H9 (cell line): ENCODE measurements around the gene TFEB. TPM values are rescaled to one million over a fixed set of nuclear protein-coding genes. Genes with fewer than 3 reads are reported as not detected.

ENCODE experiments used
- DNase-seq: peaks from one replicate; pipeline ENCODE4 v3.0.0-alpha.2; 2017
- H2AFZ ChIP-seq: one replicate; pipeline ENCODE4 v1.6.1; 2013; ENCODE audit warnings: mild to moderate bottlenecking, low read length, control low read depth, moderate library complexity
- H2AK5ac ChIP-seq: 2 replicates; pipeline ENCODE4 v1.6.1; 2013; ENCODE audit warnings: low read length, control low read depth, mixed read lengths; ENCODE audit not compliant: insufficient read length
- H2BK120ac ChIP-seq: one replicate; pipeline ENCODE4 v1.6.1; 2013; ENCODE audit warnings: low read depth, mild to moderate bottlenecking, low read length, control low read depth, inconsistent platforms; ENCODE audit not compliant: poor library complexity, severe bottlenecking
- H2BK12ac ChIP-seq: 2 replicates; pipeline ENCODE4 v1.6.1; 2013; ENCODE audit warnings: low read length, control low read depth, mixed read lengths, low read depth; ENCODE audit not compliant: insufficient read length
- H2BK15ac ChIP-seq: 2 replicates; pipeline ENCODE4 v1.6.1; 2013; ENCODE audit warnings: low read depth, low read length, control low read depth
- H2BK20ac ChIP-seq: one replicate; pipeline ENCODE4 v1.6.1; 2013; ENCODE audit warnings: low read depth, mild to moderate bottlenecking, low read length, control low read depth, inconsistent platforms; ENCODE audit not compliant: poor library complexity, severe bottlenecking
- H2BK5ac ChIP-seq: 2 replicates; pipeline ENCODE4 v1.6.1; 2013; ENCODE audit warnings: low read length, control low read depth, mixed read lengths; ENCODE audit not compliant: insufficient read length
- H3K14ac ChIP-seq: 2 replicates; pipeline ENCODE4 v1.6.1; 2013; ENCODE audit warnings: low read length, control low read depth; ENCODE audit not compliant: insufficient read depth
- H3K18ac ChIP-seq: 2 replicates; pipeline ENCODE4 v1.6.1; 2013; ENCODE audit warnings: low read depth, mild to moderate bottlenecking, mixed read lengths, low read length, control low read depth; ENCODE audit not compliant: insufficient read length
- H3K23ac ChIP-seq: 2 replicates; pipeline ENCODE4 v1.6.1; 2013; ENCODE audit warnings: low read length, control low read depth, mixed read lengths, low read depth; ENCODE audit not compliant: insufficient read length
- H3K23me2 ChIP-seq: 2 replicates; pipeline ENCODE4 v1.6.1; 2013; ENCODE audit warnings: low read depth, mild to moderate bottlenecking, mixed read lengths, low read length, control low read depth; ENCODE audit not compliant: insufficient read length, poor library complexity, severe bottlenecking
- H3K27ac ChIP-seq: 2 replicates; pipeline ENCODE4 v1.5.1; 2013; ENCODE audit warnings: low read length, control low read depth, mixed read lengths, low read depth; ENCODE audit not compliant: insufficient read length
- H3K27me3 ChIP-seq: 2 replicates; pipeline ENCODE4 v1.6.1; 2013; ENCODE audit warnings: low read length, control low read depth, inconsistent platforms; ENCODE audit not compliant: insufficient read depth
- H3K4ac ChIP-seq: 2 replicates; pipeline ENCODE4 v1.6.1; 2013; ENCODE audit warnings: low read depth, mild to moderate bottlenecking, control low read depth, inconsistent platforms, low read length, moderate library complexity
- H3K4me1 ChIP-seq: 2 replicates; pipeline ENCODE4 v1.6.1; 2013; ENCODE audit warnings: low read length, control low read depth, inconsistent platforms; ENCODE audit not compliant: insufficient read depth
- H3K4me2 ChIP-seq: 2 replicates; pipeline ENCODE4 v1.6.1; 2013; ENCODE audit warnings: low read length, control low read depth, mixed read lengths; ENCODE audit not compliant: insufficient read length, insufficient read depth
- H3K56ac ChIP-seq: 2 replicates; pipeline ENCODE4 v1.6.1; 2013; ENCODE audit warnings: low read depth, mild to moderate bottlenecking, mixed read lengths, low read length, control low read depth; ENCODE audit not compliant: insufficient read length
- H3K79me1 ChIP-seq: 2 replicates; pipeline ENCODE4 v1.6.1; 2013; ENCODE audit warnings: low read depth, mild to moderate bottlenecking, moderate library complexity, low read length, control low read depth, inconsistent platforms; ENCODE audit not compliant: insufficient read depth, poor library complexity, severe bottlenecking
- H3K79me2 ChIP-seq: 2 replicates; pipeline ENCODE4 v1.6.1; 2013; ENCODE audit warnings: low read length, control low read depth, inconsistent platforms; ENCODE audit not compliant: insufficient read depth
- H3K9ac ChIP-seq: 2 replicates; pipeline ENCODE4 v1.6.1; 2013; ENCODE audit warnings: low read length, control low read depth, mixed read lengths; ENCODE audit not compliant: insufficient read length; ENCODE audit errors: extremely low read depth
- H3K9me3 ChIP-seq: one replicate; pipeline ENCODE4 v1.6.1; 2013; ENCODE audit warnings: low read depth, low read length, inconsistent platforms; ENCODE audit not compliant: control insufficient read depth
- H3T11ph ChIP-seq: one replicate; pipeline ENCODE4 v1.6.1; 2013; ENCODE audit warnings: mild to moderate bottlenecking, low read length, control low read depth, inconsistent platforms
- H4K20me1 ChIP-seq: one replicate; pipeline ENCODE4 v1.6.1; 2013; ENCODE audit not compliant: control insufficient read depth, insufficient read length, insufficient read depth
- H4K5ac ChIP-seq: 2 replicates; pipeline ENCODE4 v1.6.1; 2013; ENCODE audit warnings: low read depth, mild to moderate bottlenecking, mixed read lengths, low read length, control low read depth; ENCODE audit not compliant: insufficient read length
- H4K8ac ChIP-seq: replicated peaks from 2 replicates; pipeline ENCODE4 v1.6.1; 2013; ENCODE audit warnings: low read length, control low read depth, mixed read lengths, low read depth; ENCODE audit not compliant: insufficient read length
- H4K91ac ChIP-seq: 2 replicates; pipeline ENCODE4 v1.6.1; 2013; ENCODE audit warnings: low read depth, mild to moderate bottlenecking, moderate library complexity, mixed read lengths, low read length, control low read depth; ENCODE audit not compliant: insufficient read length
- H3K27ac Mint-ChIP-seq, 3 experiments: 2 replicates in 2 of 3; 3 replicates in 1 of 3; pipeline ENCODE4 v1.8.0; 2020 to 2021; ENCODE audit warnings: mixed read lengths in 3 of 3, mild to moderate bottlenecking in 1 of 3, moderate library complexity in 1 of 3
- H3K27me3 Mint-ChIP-seq: 2 replicates; pipeline ENCODE4 v1.8.0; 2021; ENCODE audit warnings: low read depth, mild to moderate bottlenecking, moderate library complexity, mixed read lengths
- H3K36me3 Mint-ChIP-seq, 3 experiments: 2 replicates in 2 of 3; 3 replicates in 1 of 3; pipeline ENCODE4 v1.8.0; 2020 to 2021; ENCODE audit warnings: low read depth in 3 of 3, mixed read lengths in 3 of 3; ENCODE audit not compliant: insufficient read depth in 1 of 3
- H3K4me1 Mint-ChIP-seq, 2 experiments: 2 replicates each; pipeline ENCODE4 v1.8.0; 2020; ENCODE audit warnings: mixed read lengths in 2 of 2
- H3K4me3 Mint-ChIP-seq, 2 experiments: 2 replicates in 1 of 2; 3 replicates in 1 of 2; pipeline ENCODE4 v1.8.0; 2020 to 2021; ENCODE audit warnings: mild to moderate bottlenecking in 2 of 2, mixed read lengths in 2 of 2, moderate library complexity in 1 of 2
- H3K9me3 Mint-ChIP-seq, 2 experiments: 2 replicates in 1 of 2; 3 replicates in 1 of 2; pipeline ENCODE4 v1.8.0; 2020; ENCODE audit warnings: mild to moderate bottlenecking in 2 of 2, mixed read lengths in 2 of 2, moderate library complexity in 1 of 2
- CTCF ChIP-seq: fragments of 200-600 bp; sonication (generic); conservative IDR thresholded peaks from 3 replicates; pipeline ENCODE4 v1.8.0; 2021; ENCODE audit warnings: antibody characterized with exemption, mild to moderate bottlenecking
- WGBS: extraction: QIAGEN DNeasy Blood & Tissue Kit; methylation state at CpG from one replicate; pipeline ENCODE4 v1.1.7; 2013; ENCODE audit warnings: missing lambda C conversion rate, low lambda C conversion rate, mixed read lengths; ENCODE audit not compliant: insufficient read length; ENCODE audit errors: extremely low coverage; 5-methylcytosine and 5-hydroxymethylcytosine counted together
- total RNA-seq: library from RNA; stranded (reverse); gene quantifications from 2 replicates; pipeline ENCODE4 v1.2.1, GENCODE V29; 2021

Gene TFEB
- total RNA-seq, 1 experiment from 2014 or later, result 1.2 TPM

- Histone ChIP-seq H2BK12ac (no peak overlapping the region), H3K9me3 (no peaks in the 10 kb centered on the region), H3K14ac (no peak overlapping the region), H4K5ac (no peak overlapping the region), H3K27ac (no peak overlapping the region), H3K56ac (no peak overlapping the region), H2BK15ac (no peak overlapping the region), H3K23me2 (no peaks in the 10 kb centered on the region), H2BK120ac (no peak overlapping the region), H2AFZ (no peak overlapping the region), H3K79me1 (no peaks in the 10 kb centered on the region), H3T11ph (no peak overlapping the region), H2BK20ac (no peak overlapping the region), H3K23ac (no peak overlapping the region), H4K8ac (no peak overlapping the region), H3K4me2 (no peak overlapping the region), H2BK5ac (no peak overlapping the region), H3K18ac (no peak overlapping the region), H3K4me1 (no peaks in the 10 kb centered on the region; the same call in 1 of the 2 replicates), H4K20me1 (peaks cover under 1% of the 10 kb centered on the region), H3K27me3 (no peaks in the 10 kb centered on the region), H3K9ac (no peak overlapping the region), H4K91ac (no peak overlapping the region), H3K4ac (no peak overlapping the region), H2AK5ac (no peak overlapping the region), H3K79me2 (no peaks in the 10 kb centered on the region)
- H3K27ac Mint-ChIP-seq, result no peak overlapping the region
- no peak overlapping the region for H3K4me3 Mint-ChIP-seq
- WGBS, result no CpG with 5 or more reads among the region's 3 CpGs
- H3K4me1 Mint-ChIP-seq, result peaks cover 8 to 13% of the 10 kb centered on the region in 2 experiments
- TF ChIP-seq CTCF, result no peak
- no peaks in the 10 kb centered on the region for H3K9me3 Mint-ChIP-seq
- no peaks in the 10 kb centered on the region for H3K36me3 Mint-ChIP-seq
- peaks cover 13% of the 10 kb centered on the region for H3K27me3 Mint-ChIP-seq
- no peak for DNase-seq
Observed at GRCh38 chr6:41708856-41709255, 26.6 kb downstream of the TFEB start.
